ENCODE measurements around the gene SOX15. TPM values are rescaled to one million over a fixed set of nuclear protein-coding genes. Genes with fewer than 3 reads are reported as not detected.

The SOX15 gene
- total and polyA plus RNA-seq, 2 of the 13 experiments (the other 11 are each of a cell fraction or from before 2014, with no cell fraction given), result 0.07 to 0.18 TPM

GRCh38 chr17:7557775-7558543 lies 31.9 kb downstream of the SOX15 start (continued):
- TF ChIP-seq TCF12 (IDR thresholded peaks at IDR 0.05) (no peak), TCF12 (CRISPR knock-in tag; IDR thresholded peaks at IDR 0.05) (no peak), ZFX (CRISPR knock-in tag; IDR thresholded peaks at IDR 0.05; ENCODE audit: low read depth) (peak; percentile 89), TARDBP (CRISPR knock-in tag; IDR thresholded peaks at IDR 0.05) (0 out of 2 replicates have a peak, but pooled peaks have one; percentile 15), KLF16 (CRISPR knock-in tag; IDR thresholded peaks at IDR 0.05) (0 out of 4 replicates have a peak, but pooled peaks of 1 of the 2 experiments have one; percentile 28), KAT8 (CRISPR knock-in tag; IDR thresholded peaks at IDR 0.05) (peak; percentile 82), SOX6 (IDR thresholded peaks at IDR 0.05) (no peak), SOX6 (CRISPR knock-in tag; IDR thresholded peaks at IDR 0.05) (peak; percentile 41), ZNF605 (CRISPR knock-in tag; IDR thresholded peaks at IDR 0.05) (peak; percentile 75; the same call in 1 of the 2 replicates), MAX (IDR thresholded peaks at IDR 0.05) (peak; percentile 54; the same call in 1 of the 2 replicates), ELF1 (CRISPR knock-in tag; IDR thresholded peaks at IDR 0.05) (peak; percentile 83), BCL6 (CRISPR knock-in tag; IDR thresholded peaks at IDR 0.05) (peak; percentile 54), ATF1 (CRISPR knock-in tag; IDR thresholded peaks at IDR 0.05) (0 out of 2 replicates have a peak, but pooled peaks have one; percentile 12), ZNF235 (CRISPR knock-in tag; IDR thresholded peaks at IDR 0.05; ENCODE audit: borderline replicate concordance) (no peak), RXRB (CRISPR knock-in tag; IDR thresholded peaks at IDR 0.05; ENCODE audit: borderline replicate concordance) (peak; percentile 54; the same call in 1 of the 2 replicates), SKIL (CRISPR knock-in tag; IDR thresholded peaks at IDR 0.05; ENCODE audit: borderline replicate concordance) (peak; percentile 39; the same call in 1 of the 2 replicates), TFDP2 (CRISPR knock-in tag; IDR thresholded peaks at IDR 0.05) (0 out of 2 replicates have a peak, but pooled peaks have one; percentile 32), ZBTB7B (CRISPR knock-in tag; IDR thresholded peaks at IDR 0.05) (peak; percentile 41; the same call in 1 of the 2 replicates)

All from HepG2 (cell line).